GM23338 (cell line): Measurements from ENCODE around the gene NPW. TPM values are rescaled to one million over a fixed set of nuclear protein-coding genes. Genes with fewer than 3 reads are reported as not detected.

Experiments used
- ATAC-seq: fragments of 200-7000 bp; cut with Tn5 transposase; 3 replicates; pipeline ENCODE4 v1.9.1; 2020
- DNase-seq: peaks from one replicate; pipeline ENCODE4 v3.0.0-alpha.2; 2015; ENCODE audit warnings: low spot score
- H2AFZ ChIP-seq: fragments of 200-600 bp; sonication (generic); 2 replicates; pipeline ENCODE4 v1.8.0; 2016; ENCODE audit warnings: antibody characterized with exemption, mild to moderate bottlenecking, moderate library complexity
- H3F3A ChIP-seq: fragments of 200-600 bp; sonication (generic); replicated peaks from 2 replicates; pipeline ENCODE4 v1.8.0; 2017; ENCODE audit warnings: antibody characterized with exemption, mixed run types, low read depth
- H3K27ac ChIP-seq: fragments of 200-600 bp; sonication (generic); 2 replicates; pipeline ENCODE4 v1.6.1; 2016; ENCODE audit warnings: low read depth
- H3K27me3 ChIP-seq: fragments of 200-600 bp; sonication (generic); 2 replicates; pipeline ENCODE4 v1.8.0; 2016; ENCODE audit warnings: mild to moderate bottlenecking, mixed run types, moderate library complexity; ENCODE audit not compliant: insufficient read depth
- H3K36me3 ChIP-seq: fragments of 200-600 bp; sonication (generic); 2 replicates; pipeline ENCODE4 v1.8.0; 2016; ENCODE audit warnings: mild to moderate bottlenecking; ENCODE audit not compliant: insufficient read depth
- H3K4me1 ChIP-seq: fragments of 200-600 bp; sonication (generic); 2 replicates; pipeline ENCODE4 v1.8.0; 2016; ENCODE audit warnings: mild to moderate bottlenecking, moderate library complexity; ENCODE audit not compliant: insufficient read depth
- H3K4me2 ChIP-seq: fragments of 200-600 bp; sonication (generic); 2 replicates; pipeline ENCODE4 v1.7.1; 2017; ENCODE audit warnings: mixed run types
- H3K4me3 ChIP-seq: fragments of 200-600 bp; sonication (generic); 2 replicates; pipeline ENCODE4 v1.6.1; 2016; ENCODE audit warnings: mixed run types
- H3K79me2 ChIP-seq: fragments of 200-600 bp; sonication (generic); replicated peaks from 2 replicates; pipeline ENCODE4 v1.8.0; 2017; ENCODE audit warnings: mild to moderate bottlenecking; ENCODE audit not compliant: insufficient read depth
- H3K9me2 ChIP-seq: fragments of 200-600 bp; sonication (generic); 2 replicates; pipeline ENCODE4 v1.8.0; 2017; ENCODE audit not compliant: insufficient read depth
- H4K20me1 ChIP-seq: fragments of 200-600 bp; sonication (generic); replicated peaks from 2 replicates; pipeline ENCODE4 v1.8.0; 2017; ENCODE audit warnings: mild to moderate bottlenecking; ENCODE audit not compliant: insufficient read depth
- H3K27ac Mint-ChIP-seq: 2 replicates; pipeline ENCODE4 v1.8.0; 2020; ENCODE audit warnings: inconsistent platforms, mild to moderate bottlenecking, moderate library complexity, mixed read lengths
- H3K27me3 Mint-ChIP-seq: 3 replicates; pipeline ENCODE4 v1.8.0; 2022; ENCODE audit warnings: low read depth, mild to moderate bottlenecking, moderate library complexity, mixed read lengths, inconsistent platforms; ENCODE audit not compliant: insufficient read depth, poor library complexity
- H3K36me3 Mint-ChIP-seq: 3 replicates; pipeline ENCODE4 v1.8.0; 2021; ENCODE audit warnings: low read depth, mild to moderate bottlenecking, inconsistent platforms, moderate library complexity, mixed read lengths
- H3K4me1 Mint-ChIP-seq: 3 replicates; pipeline ENCODE4 v1.8.0; 2020; ENCODE audit warnings: mild to moderate bottlenecking, inconsistent platforms, mixed read lengths
- H3K4me3 Mint-ChIP-seq: 3 replicates; pipeline ENCODE4 v1.8.0; 2021; ENCODE audit warnings: moderate library complexity, mild to moderate bottlenecking, inconsistent platforms, mixed read lengths
- H3K9me3 Mint-ChIP-seq: 3 replicates; pipeline ENCODE4 v1.8.0; 2020; ENCODE audit warnings: moderate library complexity, mild to moderate bottlenecking, inconsistent platforms, mixed read lengths
- CTCF ChIP-seq, 2 experiments: fragments of 200-600 bp in 1 of 2; sonication (generic) in 1 of 2; conservative IDR thresholded peaks; 2 replicates each; pipeline versions ENCODE4 v1.5.1 to v1.6.1; 2016 to 2017; ENCODE audit warnings: antibody characterized with exemption in 2 of 2, low read depth in 2 of 2, mild to moderate bottlenecking in 2 of 2, moderate library complexity in 1 of 2
- EZH2 ChIP-seq: fragments of 200-600 bp; sonication (generic); IDR thresholded peaks from one replicate; pipeline ENCODE4 v1.8.0; 2017; ENCODE audit warnings: antibody characterized with exemption, mild to moderate bottlenecking, low read depth; ENCODE audit not compliant: unreplicated experiment
- EZH2phosphoT487 ChIP-seq: fragments of 200-600 bp; sonication (generic); IDR thresholded peaks from one replicate; pipeline ENCODE4 v1.8.1; 2018; ENCODE audit warnings: antibody characterized with exemption; ENCODE audit not compliant: unreplicated experiment
- POLR2AphosphoS5 ChIP-seq: IDR thresholded peaks from 2 replicates; pipeline ENCODE4 v1.6.1; 2016; ENCODE audit warnings: antibody characterized with exemption, low read depth
- STAT1 ChIP-seq: IDR thresholded peaks from one replicate; pipeline ENCODE4 v1.6.1; 2016; ENCODE audit warnings: antibody characterized with exemption; ENCODE audit not compliant: unreplicated experiment
- ZNF114 ChIP-seq: fragments of 250-450 bp; sonication (Bioruptor Pico); IDR thresholded peaks from 2 replicates; pipeline ENCODE4 v1.5.0; 2020; ENCODE audit warnings: mild to moderate bottlenecking, moderate library complexity
- ZNF331 ChIP-seq: fragments of 250-450 bp; sonication (Bioruptor Pico); IDR thresholded peaks from 2 replicates; pipeline ENCODE4 v1.5.0; 2020; ENCODE audit warnings: low read depth, mild to moderate bottlenecking, moderate library complexity
- ZNF462 ChIP-seq: fragments of 250-450 bp; sonication (Bioruptor Pico); IDR thresholded peaks from 2 replicates; pipeline ENCODE4 v1.5.0; 2020; ENCODE audit warnings: mild to moderate bottlenecking, moderate library complexity
- polyA plus RNA-seq: library from polyadenylated mRNA; unstranded; fragments of >200 nt; fragmentation: Nextera tagmentation; extraction: Ambion mirVana; gene quantifications from 2 replicates; pipeline ENCODE4 v1.2.1, GENCODE V29; 2016
- total RNA-seq: library from RNA; depleted of rRNA; stranded (reverse); fragments of >200 nt; shearing (Covaris generic); gene quantifications from 2 replicates; pipeline ENCODE4 v1.2.3, GENCODE V29; 2014
- TF ChIP-seq, protein P1 (sequence below): IDR thresholded peaks from one replicate; pipeline ENCODE4 v1.6.1; 2018; ENCODE audit warnings: antibody characterized with exemption; ENCODE audit not compliant: unreplicated experiment
- TF ChIP-seq, protein P2 (sequence below): IDR thresholded peaks from 2 replicates; pipeline ENCODE4 v1.6.1; 2016; ENCODE audit warnings: antibody characterized with exemption

The NPW gene
- total and polyA plus RNA-seq, 2 experiments from 2014 or later, result 4.5 to 37.6 TPM

- Histone ChIP-seq H3F3A (peaks cover 3% of the 10 kb centered on the region; the same call in 1 of the 2 replicates), H4K20me1 (no peaks in the 10 kb centered on the region; the same call in 1 of the 2 replicates), H2AFZ (no peak overlapping the region), H3K4me1 (no peaks in the 10 kb centered on the region), H3K27ac (no peak overlapping the region), H3K4me3 (no peak overlapping the region), H3K27me3 (peaks cover 32% of the 10 kb centered on the region), H3K9me2 (no peaks in the 10 kb centered on the region), H3K4me2 (no peak overlapping the region), H3K79me2 (no peaks in the 10 kb centered on the region), H3K36me3 (no peaks in the 10 kb centered on the region)
- Mint-ChIP-seq H3K27me3 (peaks cover 31% of the 10 kb centered on the region), H3K4me1 (peaks cover 2% of the 10 kb centered on the region; the same call in 1 of the 3 replicates), H3K36me3 (no peaks in the 10 kb centered on the region), H3K4me3 (no peak overlapping the region), H3K27ac (no peak overlapping the region), H3K9me3 (no peaks in the 10 kb centered on the region)
- ATAC-seq, result no peak
- TF ChIP-seq ZNF462, result no peak
- TF ChIP-seq EZH2, result no peak
- no peak for TF ChIP-seq ZNF114
- TF ChIP-seq POLR2AphosphoS5, result no peak
- no peak for TF ChIP-seq EZH2phosphoT487
- TF ChIP-seq STAT1, result no peak
- TF ChIP-seq, protein P1, sequence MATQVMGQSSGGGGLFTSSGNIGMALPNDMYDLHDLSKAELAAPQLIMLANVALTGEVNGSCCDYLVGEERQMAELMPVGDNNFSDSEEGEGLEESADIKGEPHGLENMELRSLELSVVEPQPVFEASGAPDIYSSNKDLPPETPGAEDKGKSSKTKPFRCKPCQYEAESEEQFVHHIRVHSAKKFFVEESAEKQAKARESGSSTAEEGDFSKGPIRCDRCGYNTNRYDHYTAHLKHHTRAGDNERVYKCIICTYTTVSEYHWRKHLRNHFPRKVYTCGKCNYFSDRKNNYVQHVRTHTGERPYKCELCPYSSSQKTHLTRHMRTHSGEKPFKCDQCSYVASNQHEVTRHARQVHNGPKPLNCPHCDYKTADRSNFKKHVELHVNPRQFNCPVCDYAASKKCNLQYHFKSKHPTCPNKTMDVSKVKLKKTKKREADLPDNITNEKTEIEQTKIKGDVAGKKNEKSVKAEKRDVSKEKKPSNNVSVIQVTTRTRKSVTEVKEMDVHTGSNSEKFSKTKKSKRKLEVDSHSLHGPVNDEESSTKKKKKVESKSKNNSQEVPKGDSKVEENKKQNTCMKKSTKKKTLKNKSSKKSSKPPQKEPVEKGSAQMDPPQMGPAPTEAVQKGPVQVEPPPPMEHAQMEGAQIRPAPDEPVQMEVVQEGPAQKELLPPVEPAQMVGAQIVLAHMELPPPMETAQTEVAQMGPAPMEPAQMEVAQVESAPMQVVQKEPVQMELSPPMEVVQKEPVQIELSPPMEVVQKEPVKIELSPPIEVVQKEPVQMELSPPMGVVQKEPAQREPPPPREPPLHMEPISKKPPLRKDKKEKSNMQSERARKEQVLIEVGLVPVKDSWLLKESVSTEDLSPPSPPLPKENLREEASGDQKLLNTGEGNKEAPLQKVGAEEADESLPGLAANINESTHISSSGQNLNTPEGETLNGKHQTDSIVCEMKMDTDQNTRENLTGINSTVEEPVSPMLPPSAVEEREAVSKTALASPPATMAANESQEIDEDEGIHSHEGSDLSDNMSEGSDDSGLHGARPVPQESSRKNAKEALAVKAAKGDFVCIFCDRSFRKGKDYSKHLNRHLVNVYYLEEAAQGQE, result no peak
- no peak for TF ChIP-seq CTCF (conservative IDR thresholded peaks at IDR 0.05; ENCODE audit: low read depth in 2 of 2)
- TF ChIP-seq, protein P2, sequence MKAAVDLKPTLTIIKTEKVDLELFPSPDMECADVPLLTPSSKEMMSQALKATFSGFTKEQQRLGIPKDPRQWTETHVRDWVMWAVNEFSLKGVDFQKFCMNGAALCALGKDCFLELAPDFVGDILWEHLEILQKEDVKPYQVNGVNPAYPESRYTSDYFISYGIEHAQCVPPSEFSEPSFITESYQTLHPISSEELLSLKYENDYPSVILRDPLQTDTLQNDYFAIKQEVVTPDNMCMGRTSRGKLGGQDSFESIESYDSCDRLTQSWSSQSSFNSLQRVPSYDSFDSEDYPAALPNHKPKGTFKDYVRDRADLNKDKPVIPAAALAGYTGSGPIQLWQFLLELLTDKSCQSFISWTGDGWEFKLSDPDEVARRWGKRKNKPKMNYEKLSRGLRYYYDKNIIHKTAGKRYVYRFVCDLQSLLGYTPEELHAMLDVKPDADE, result no peak
- no peak for TF ChIP-seq ZNF331 (CRISPR knock-in tag)
- no peak for DNase-seq
Observed at GRCh38 chr16:2015947-2016208, 3.7 kb upstream of the NPW start.
